ENCODE results near the gene GAST. TPM values are rescaled to one million over a fixed set of nuclear protein-coding genes. Genes with fewer than 3 reads are reported as not detected.
A peak's percentile ranks its signal among the peaks of the same experiment; 100 is the strongest.
"Not testable (repeated sequence)": the region's sequence is repeated elsewhere in the genome, so short reads cannot be mapped to it uniquely, and the experiment has no call there.

GAST gene
- polyA plus RNA-seq (2012; ENCODE audit: missing spikeins), result not detected

GRCh38 chr17:41711669-41712400, at the start of gene GAST:
Gene GAST (plus strand): TSS chr17:41712331. CDS start chr17:41715437, 3,106 bp downstream.
- TF ChIP-seq POLR2AphosphoS5 (IDR thresholded peaks at IDR 0.05; ENCODE audit: low read depth, low read length), result no peak
- no peak for TF ChIP-seq POLR2A (IDR thresholded peaks at IDR 0.05; ENCODE audit: low read depth, low read length)
- no peak for TF ChIP-seq TAF1 (IDR thresholded peaks at IDR 0.05; ENCODE audit: borderline replicate concordance, low read depth, low read length)
- DNase-seq (ENCODE audit: insufficient read length) (no peak), FAIRE-seq (no peak)

GRCh38 chr17:41663451-41664171, 48.5 kb upstream of the GAST start:
- FAIRE-seq, result no peak
- TF ChIP-seq TAF1 (IDR thresholded peaks at IDR 0.05; ENCODE audit: borderline replicate concordance, low read depth, low read length), result no peak
- no peak for TF ChIP-seq POLR2AphosphoS5 (IDR thresholded peaks at IDR 0.05; ENCODE audit: low read depth, low read length)
- TF ChIP-seq POLR2A (IDR thresholded peaks at IDR 0.05; ENCODE audit: low read depth, low read length), result no peak
- DNase-seq (ENCODE audit: insufficient read length), result no peak

- FAIRE-seq, result no peak
- TF ChIP-seq TAF1 (IDR thresholded peaks at IDR 0.05; ENCODE audit: borderline replicate concordance, low read depth, low read length) (no peak), POLR2AphosphoS5 (IDR thresholded peaks at IDR 0.05; ENCODE audit: low read depth, low read length) (no peak)
- DNase-seq (ENCODE audit: insufficient read length), result no peak
These were observed 48.0 kb upstream of the GAST start for GRCh38 chr17:41664172-41664457.

- no peak for FAIRE-seq
- no peak for TF ChIP-seq POLR2A (IDR thresholded peaks at IDR 0.05; ENCODE audit: low read depth, low read length)
- TF ChIP-seq POLR2AphosphoS5 (IDR thresholded peaks at IDR 0.05; ENCODE audit: low read depth, low read length), result no peak
- TF ChIP-seq TAF1 (IDR thresholded peaks at IDR 0.05; ENCODE audit: borderline replicate concordance, low read depth, low read length), result no peak
- DNase-seq (ENCODE audit: insufficient read length), result no peak
These were observed 47.3 kb upstream of the GAST start for GRCh38 chr17:41664587-41665565.

- peak; percentile 94 for DNase-seq (ENCODE audit: insufficient read length)
- peak; percentile 93 for FAIRE-seq
- no peak for TF ChIP-seq TAF1 (IDR thresholded peaks at IDR 0.05; ENCODE audit: borderline replicate concordance, low read depth, low read length)
- TF ChIP-seq POLR2A (IDR thresholded peaks at IDR 0.05; ENCODE audit: low read depth, low read length), result no peak; the same call in 1 of the 2 replicates
- no peak for TF ChIP-seq POLR2AphosphoS5 (IDR thresholded peaks at IDR 0.05; ENCODE audit: low read depth, low read length)
These were observed 46.4 kb upstream of the GAST start for GRCh38 chr17:41665566-41666236.

- DNase-seq (ENCODE audit: insufficient read length) (no peak), FAIRE-seq (no peak)
These were observed 45.9 kb upstream of the GAST start for GRCh38 chr17:41666237-41666641.

GRCh38 chr17:41666708-41667279, 45.3 kb upstream of the GAST start:
- DNase-seq (ENCODE audit: insufficient read length) (peak; percentile 80), FAIRE-seq (peak; percentile 92)
- TF ChIP-seq POLR2A (IDR thresholded peaks at IDR 0.05; ENCODE audit: low read depth, low read length) (no peak), TAF1 (IDR thresholded peaks at IDR 0.05; ENCODE audit: borderline replicate concordance, low read depth, low read length) (no peak), POLR2AphosphoS5 (IDR thresholded peaks at IDR 0.05; ENCODE audit: low read depth, low read length) (no peak)

More at GRCh38 chr17:41666237-41666641, 45.9 kb upstream of the GAST start:
- TF ChIP-seq POLR2A (IDR thresholded peaks at IDR 0.05; ENCODE audit: low read depth, low read length) (no peak; the same call in 1 of the 2 replicates), TAF1 (IDR thresholded peaks at IDR 0.05; ENCODE audit: borderline replicate concordance, low read depth, low read length) (no peak), POLR2AphosphoS5 (IDR thresholded peaks at IDR 0.05; ENCODE audit: low read depth, low read length) (no peak)

GRCh38 chr17:41667280-41668041, 44.7 kb upstream of the GAST start:
- FAIRE-seq, result no peak
- TF ChIP-seq POLR2AphosphoS5 (IDR thresholded peaks at IDR 0.05; ENCODE audit: low read depth, low read length), result no peak
- TF ChIP-seq POLR2A (IDR thresholded peaks at IDR 0.05; ENCODE audit: low read depth, low read length), result no peak
- no peak for TF ChIP-seq TAF1 (IDR thresholded peaks at IDR 0.05; ENCODE audit: borderline replicate concordance, low read depth, low read length)
- DNase-seq (ENCODE audit: insufficient read length), result no peak

GRCh38 chr17:41672153-41672552, 40.0 kb upstream of the GAST start:
- TF ChIP-seq POLR2AphosphoS5 (IDR thresholded peaks at IDR 0.05; ENCODE audit: low read depth, low read length) (no peak), POLR2A (IDR thresholded peaks at IDR 0.05; ENCODE audit: low read depth, low read length) (no peak), TAF1 (IDR thresholded peaks at IDR 0.05; ENCODE audit: borderline replicate concordance, low read depth, low read length) (no peak)
- FAIRE-seq, result no peak
- no peak for DNase-seq (ENCODE audit: insufficient read length)

- FAIRE-seq; DNase-seq (ENCODE audit: insufficient read length): not testable (repeated sequence)
These were observed 36.7 kb upstream of the GAST start for GRCh38 chr17:41675157-41676057.

Data from GM12892 (cell line).